ENCODE data around the gene PSME3. TPM values are rescaled to one million over a fixed set of nuclear protein-coding genes. Genes with fewer than 3 reads are reported as not detected.

Gene PSME3
- total RNA-seq, 1 experiment from 2014 or later, result 163 TPM

- no peak overlapping the region for H3K27ac ChIP-seq (ENCODE audit: low read depth, low read length)
- peak overlapping the region; percentile 83 for H3K9ac ChIP-seq (ENCODE audit: low read length)
- no peaks in the 10 kb centered on the region for H3K9me2 ChIP-seq (ENCODE audit: insufficient read depth)
- BruUV-seq (replicated peaks), result TSS peak; percentile 82
- CTCF ChIA-PET, result interaction anchor here (1.5 kb wide), 1 partner anchor 27 kb away, joined by 4 read pairs; the partner anchor contains the start of gene BECN1
- intact Hi-C loops (cut with micrococcal nuclease), result no loop called here
- no peaks in the 10 kb centered on the region for H3K9me3 ChIP-seq (ENCODE audit: control insufficient read depth in 1 of 2, insufficient read depth in 1 of 2, low read depth in 1 of 2, low read length in 2 of 2)
- RAD21 ChIA-PET (ENCODE audit: low non-redundant PET in 1 of 2, low total read pairs in 2 of 2, uncharacterized antibody in 2 of 2, unreplicated experiment in 2 of 2), result interaction anchor here in 1 of 2 experiments (0.7 kb wide), 1 partner anchor 99 kb away, joined by 3 read pairs; no protein-coding TSS in a partner anchor
- no peak for ATAC-seq
- H3K27me3 ChIP-seq (ENCODE audit: insufficient read depth, low read length), result no peaks in the 10 kb centered on the region
- H3K4me3 ChIP-seq (replicated peaks in 1 of 2; ENCODE audit: low read depth in 1 of 2, low read length in 2 of 2), result peak overlapping the region; percentile 83 to 88
- POLR2A ChIA-PET, result no interaction called here
- H3K4me1 ChIP-seq (ENCODE audit: control insufficient read depth in 1 of 2, insufficient read depth in 2 of 2, low read length in 2 of 2), result peaks cover 4 to 9% of the 10 kb centered on the region in 2 experiments; a peak in 2 of 4 replicates
- no peaks in the 10 kb centered on the region for H4K20me1 ChIP-seq (ENCODE audit: insufficient read depth)
- H2AFZ ChIP-seq (ENCODE audit: low read depth, low read length, poor library complexity, severe bottlenecking), result no peak overlapping the region
- H3K79me2 ChIP-seq (ENCODE audit: insufficient read depth, low read length), result peaks cover 8% of the 10 kb centered on the region; the same call in 1 of the 2 replicates
- peak overlapping the region; percentile 85 for H3K4me2 ChIP-seq (ENCODE audit: low read length)
- no peak for DNase-seq (ENCODE audit: low read depth, low spot score)
- no peak for TF ChIP-seq ZFX (IDR thresholded peaks at IDR 0.05)
- TF ChIP-seq YY1 (IDR thresholded peaks at IDR 0.05; ENCODE audit: extremely low read depth, insufficient replicate concordance, low read depth, low read length), result no peak
- no peak for TF ChIP-seq EZH2phosphoT487 (IDR thresholded peaks at IDR 0.05; ENCODE audit: borderline replicate concordance)
- TF ChIP-seq ELF1 (IDR thresholded peaks at IDR 0.05; ENCODE audit: borderline replicate concordance, low read depth), result no peak
- TF ChIP-seq ZBTB33 (IDR thresholded peaks at IDR 0.05; ENCODE audit: extremely low read depth, insufficient replicate concordance, low read length), result no peak
- no peak for TF ChIP-seq CTCF (IDR thresholded peaks at IDR 0.05 in 2 of 3, conservative IDR thresholded peaks at IDR 0.05 in 1 of 3; ENCODE audit: borderline replicate concordance in 1 of 3, insufficient read depth in 1 of 3, low read depth in 2 of 3, low read length in 2 of 3)
- no peak for TF ChIP-seq TCF7L2 (IDR thresholded peaks at IDR 0.05; ENCODE audit: borderline replicate concordance, extremely low read depth, insufficient read depth, insufficient read length)
- TF ChIP-seq ATF3 (IDR thresholded peaks at IDR 0.05), result no peak
- no peak for TF ChIP-seq SIN3A (IDR thresholded peaks at IDR 0.05; ENCODE audit: low read depth)
- no peak for TF ChIP-seq RAD21 (IDR thresholded peaks at IDR 0.05; ENCODE audit: low read depth)
- no peak for TF ChIP-seq MAX (IDR thresholded peaks at IDR 0.05)
- no peak for TF ChIP-seq EZH2 (IDR thresholded peaks at IDR 0.05)
- no peaks in the 10 kb centered on the region for H3K36me3 ChIP-seq (ENCODE audit: control insufficient read depth in 1 of 2, insufficient read depth in 2 of 2, low read length in 2 of 2)
Observed at GRCh38 chr17:42797067-42798007, 35.9 kb upstream of the PSME3 start.
